Skin of body (tissue), 2 donors: ENCODE results near the gene TCOF1. TPM values are rescaled to one million over a fixed set of nuclear protein-coding genes. Genes with fewer than 3 reads are reported as not detected.

ENCODE experiments used
- DNase-seq: peaks from one replicate; lab custom pipeline; 2025; lab: John Stamatoyannopoulos, UW
- total RNA-seq: library from RNA; depleted of rRNA; stranded (reverse); fragments of >200 nt; gene quantifications from one replicate; pipeline ENCODE4 v1.2.3, GENCODE V29; 2014

Gene TCOF1
- total RNA-seq, 1 donor from 2014 or later, result 11.9 TPM

- DNase-seq, result no peak
Observed at GRCh38 chr5:150386024-150386855, 28.7 kb downstream of the TCOF1 start.

- no peak for DNase-seq
Observed at GRCh38 chr5:150389531-150390266, 32.2 kb downstream of the TCOF1 start.

GRCh38 chr5:150391064-150391834, 33.8 kb downstream of the TCOF1 start:
- no peak for DNase-seq

- DNase-seq, result no peak
Observed at GRCh38 chr5:150391986-150392385, 34.5 kb downstream of the TCOF1 start.

GRCh38 chr5:150392680-150393079, 35.2 kb downstream of the TCOF1 start:
- no peak for DNase-seq

GRCh38 chr5:150393096-150393645, 35.7 kb downstream of the TCOF1 start:
- no peak for DNase-seq

GRCh38 chr5:150394131-150394530, 36.6 kb downstream of the TCOF1 start:
- no peak for DNase-seq

GRCh38 chr5:150394912-150395687, 37.6 kb downstream of the TCOF1 start:
- no peak for DNase-seq

- DNase-seq, result no peak
Observed at GRCh38 chr5:150395688-150395975, 38.1 kb downstream of the TCOF1 start.

- DNase-seq, result no peak
Observed at GRCh38 chr5:150396267-150396666, 38.8 kb downstream of the TCOF1 start.

- DNase-seq, result no peak
Observed at GRCh38 chr5:150397146-150397781, 39.8 kb downstream of the TCOF1 start.

- DNase-seq, result no peak
Observed at GRCh38 chr5:150397782-150398721, 40.6 kb downstream of the TCOF1 start.

GRCh38 chr5:150398722-150399523, 41.4 kb downstream of the TCOF1 start:
- DNase-seq, result no peak

GRCh38 chr5:150399524-150400211, 42.2 kb downstream of the TCOF1 start:
- DNase-seq, result no peak

GRCh38 chr5:150400316-150401075, 43.0 kb downstream of the TCOF1 start:
- no peak for DNase-seq

GRCh38 chr5:150401076-150401375, 43.5 kb downstream of the TCOF1 start:
- DNase-seq, result no peak
